ENCODE measurements around the gene ZNF892. TPM values are rescaled to one million over a fixed set of nuclear protein-coding genes. Genes with fewer than 3 reads are reported as not detected.

The ZNF892 gene
- total and polyA plus RNA-seq, 9 of the 15 experiments (the other 6 are each of a cell fraction or from before 2014, with no cell fraction given) = 0.07 to 0.13 (median 0.09) TPM; not detected in 6

DNA sequence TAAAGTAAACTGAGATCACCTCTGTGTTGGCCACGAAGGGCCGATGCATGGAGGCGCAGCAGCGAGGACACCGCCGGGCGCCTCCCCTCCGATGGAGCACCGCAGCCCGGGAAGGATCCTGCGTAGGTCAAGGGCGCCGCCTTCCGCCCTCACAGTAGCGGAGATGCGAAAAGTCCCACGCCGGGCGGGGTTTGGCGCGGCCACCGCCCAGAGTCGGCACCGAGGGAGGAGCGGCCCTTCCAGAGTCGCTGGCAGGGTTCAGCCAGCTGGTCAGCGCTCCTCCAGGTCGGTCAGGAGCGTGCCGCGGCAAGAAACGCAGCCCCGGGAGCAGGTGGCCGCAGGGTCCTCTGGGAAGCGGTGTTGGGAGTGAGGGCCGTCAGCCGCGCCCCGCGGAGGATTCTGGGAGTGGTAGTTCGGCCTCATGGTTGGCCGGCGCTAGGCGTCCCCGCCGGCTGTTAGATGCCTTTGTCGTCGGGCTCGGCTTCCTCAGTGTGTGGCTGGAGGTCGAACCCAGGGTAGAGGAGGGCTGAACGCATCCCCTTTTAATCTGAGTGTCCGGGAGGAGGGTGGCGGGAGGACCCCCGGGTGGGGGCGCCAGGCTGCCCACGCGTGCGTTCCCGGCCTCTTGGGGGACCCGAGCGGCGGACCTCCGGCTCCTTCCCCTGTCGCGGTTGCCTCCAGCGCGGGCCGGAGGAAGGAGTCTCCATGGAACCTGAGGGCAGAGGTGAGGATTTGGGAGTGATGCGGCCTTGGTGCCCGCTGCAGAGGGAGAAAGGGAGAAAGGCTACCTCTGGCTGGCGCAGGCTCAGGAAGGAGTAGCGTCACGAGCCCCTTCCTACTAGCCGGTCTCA lies at the start of gene ZNF892 (continued):
- no peak for TF ChIP-seq ZNF764 (CRISPR knock-in tag; IDR thresholded peaks at IDR 0.05; ENCODE audit: low read depth)
- TF ChIP-seq, protein P1, sequence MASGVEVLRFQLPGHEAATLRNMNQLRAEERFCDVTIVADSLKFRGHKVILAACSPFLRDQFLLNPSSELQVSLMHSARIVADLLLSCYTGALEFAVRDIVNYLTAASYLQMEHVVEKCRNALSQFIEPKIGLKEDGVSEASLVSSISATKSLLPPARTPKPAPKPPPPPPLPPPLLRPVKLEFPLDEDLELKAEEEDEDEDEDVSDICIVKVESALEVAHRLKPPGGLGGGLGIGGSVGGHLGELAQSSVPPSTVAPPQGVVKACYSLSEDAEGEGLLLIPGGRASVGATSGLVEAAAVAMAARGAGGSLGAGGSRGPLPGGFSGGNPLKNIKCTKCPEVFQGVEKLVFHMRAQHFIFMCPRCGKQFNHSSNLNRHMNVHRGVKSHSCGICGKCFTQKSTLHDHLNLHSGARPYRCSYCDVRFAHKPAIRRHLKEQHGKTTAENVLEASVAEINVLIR (CRISPR knock-in tag; IDR thresholded peaks at IDR 0.05) = no peak
- TF ChIP-seq ZNF507 (tag; conservative IDR thresholded peaks at IDR 0.05) = no peak
- no peak for TF ChIP-seq SMARCC2 (IDR thresholded peaks at IDR 0.05; ENCODE audit: low read depth)
- peak; percentile 88 for TF ChIP-seq CXXC5 (CRISPR knock-in tag; IDR thresholded peaks at IDR 0.05)
- TF ChIP-seq ZNF212 (CRISPR knock-in tag; IDR thresholded peaks at IDR 0.05) = no peak
- no peak for TF ChIP-seq BRF1 (IDR thresholded peaks at IDR 0.05; ENCODE audit: borderline replicate concordance, extremely low read depth, insufficient read length)
- TF ChIP-seq, protein P2, sequence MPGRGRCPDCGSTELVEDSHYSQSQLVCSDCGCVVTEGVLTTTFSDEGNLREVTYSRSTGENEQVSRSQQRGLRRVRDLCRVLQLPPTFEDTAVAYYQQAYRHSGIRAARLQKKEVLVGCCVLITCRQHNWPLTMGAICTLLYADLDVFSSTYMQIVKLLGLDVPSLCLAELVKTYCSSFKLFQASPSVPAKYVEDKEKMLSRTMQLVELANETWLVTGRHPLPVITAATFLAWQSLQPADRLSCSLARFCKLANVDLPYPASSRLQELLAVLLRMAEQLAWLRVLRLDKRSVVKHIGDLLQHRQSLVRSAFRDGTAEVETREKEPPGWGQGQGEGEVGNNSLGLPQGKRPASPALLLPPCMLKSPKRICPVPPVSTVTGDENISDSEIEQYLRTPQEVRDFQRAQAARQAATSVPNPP (IDR thresholded peaks at IDR 0.05; ENCODE audit: borderline replicate concordance, insufficient read depth, insufficient read length) = no peak
- TF ChIP-seq ZFX (CRISPR knock-in tag; IDR thresholded peaks at IDR 0.05) = no peak
- no peak for TF ChIP-seq ZNF785 (CRISPR knock-in tag; IDR thresholded peaks at IDR 0.05)
- TF ChIP-seq ZNF57 (CRISPR knock-in tag; IDR thresholded peaks at IDR 0.05) = no peak
- TF ChIP-seq, protein P3, sequence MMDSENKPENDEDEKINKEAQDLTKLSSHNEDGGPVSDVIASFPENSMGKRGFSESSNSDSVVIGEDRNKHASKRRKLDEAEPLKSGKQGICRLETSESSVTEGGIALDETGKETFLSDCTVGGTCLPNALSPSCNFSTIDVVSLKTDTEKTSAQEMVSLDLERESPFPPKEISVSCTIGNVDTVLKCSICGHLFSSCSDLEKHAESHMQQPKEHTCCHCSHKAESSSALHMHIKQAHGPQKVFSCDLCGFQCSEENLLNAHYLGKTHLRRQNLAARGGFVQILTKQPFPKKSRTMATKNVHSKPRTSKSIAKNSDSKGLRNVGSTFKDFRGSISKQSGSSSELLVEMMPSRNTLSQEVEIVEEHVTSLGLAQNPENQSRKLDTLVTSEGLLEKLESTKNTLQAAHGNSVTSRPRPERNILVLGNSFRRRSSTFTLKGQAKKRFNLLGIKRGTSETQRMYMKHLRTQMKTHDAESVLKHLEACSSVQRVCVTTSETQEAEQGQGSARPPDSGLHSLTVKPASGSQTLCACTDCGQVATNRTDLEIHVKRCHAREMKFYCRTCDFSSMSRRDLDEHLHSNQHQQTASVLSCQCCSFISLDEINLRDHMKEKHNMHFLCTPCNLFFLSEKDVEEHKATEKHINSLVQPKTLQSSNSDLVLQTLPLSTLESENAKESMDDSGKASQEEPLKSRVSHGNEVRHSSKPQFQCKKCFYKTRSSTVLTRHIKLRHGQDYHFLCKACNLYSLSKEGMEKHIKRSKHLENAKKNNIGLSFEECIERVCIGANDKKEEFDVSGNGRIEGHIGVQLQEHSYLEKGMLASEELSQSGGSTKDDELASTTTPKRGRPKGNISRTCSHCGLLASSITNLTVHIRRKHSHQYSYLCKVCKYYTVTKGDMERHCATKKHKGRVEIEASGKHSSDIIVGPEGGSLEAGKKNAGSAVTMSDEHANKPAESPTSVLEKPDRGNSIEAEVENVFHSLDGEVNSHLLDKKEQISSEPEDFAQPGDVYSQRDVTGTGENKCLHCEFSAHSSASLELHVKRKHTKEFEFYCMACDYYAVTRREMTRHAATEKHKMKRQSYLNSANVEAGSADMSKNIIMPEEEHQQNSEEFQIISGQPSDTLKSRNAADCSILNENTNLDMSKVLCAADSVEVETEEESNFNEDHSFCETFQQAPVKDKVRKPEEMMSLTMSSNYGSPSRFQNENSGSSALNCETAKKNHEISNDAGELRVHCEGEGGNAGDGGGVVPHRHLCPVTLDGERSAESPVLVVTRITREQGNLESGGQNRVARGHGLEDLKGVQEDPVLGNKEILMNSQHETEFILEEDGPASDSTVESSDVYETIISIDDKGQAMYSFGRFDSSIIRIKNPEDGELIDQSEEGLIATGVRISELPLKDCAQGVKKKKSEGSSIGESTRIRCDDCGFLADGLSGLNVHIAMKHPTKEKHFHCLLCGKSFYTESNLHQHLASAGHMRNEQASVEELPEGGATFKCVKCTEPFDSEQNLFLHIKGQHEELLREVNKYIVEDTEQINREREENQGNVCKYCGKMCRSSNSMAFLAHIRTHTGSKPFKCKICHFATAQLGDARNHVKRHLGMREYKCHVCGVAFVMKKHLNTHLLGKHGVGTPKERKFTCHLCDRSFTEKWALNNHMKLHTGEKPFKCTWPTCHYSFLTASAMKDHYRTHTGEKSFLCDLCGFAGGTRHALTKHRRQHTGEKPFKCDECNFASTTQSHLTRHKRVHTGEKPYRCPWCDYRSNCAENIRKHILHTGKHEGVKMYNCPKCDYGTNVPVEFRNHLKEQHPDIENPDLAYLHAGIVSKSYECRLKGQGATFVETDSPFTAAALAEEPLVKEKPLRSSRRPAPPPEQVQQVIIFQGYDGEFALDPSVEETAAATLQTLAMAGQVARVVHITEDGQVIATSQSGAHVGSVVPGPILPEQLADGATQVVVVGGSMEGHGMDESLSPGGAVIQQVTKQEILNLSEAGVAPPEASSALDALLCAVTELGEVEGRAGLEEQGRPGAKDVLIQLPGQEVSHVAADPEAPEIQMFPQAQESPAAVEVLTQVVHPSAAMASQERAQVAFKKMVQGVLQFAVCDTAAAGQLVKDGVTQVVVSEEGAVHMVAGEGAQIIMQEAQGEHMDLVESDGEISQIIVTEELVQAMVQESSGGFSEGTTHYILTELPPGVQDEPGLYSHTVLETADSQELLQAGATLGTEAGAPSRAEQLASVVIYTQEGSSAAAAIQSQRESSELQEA (IDR thresholded peaks at IDR 0.05; ENCODE audit: low read depth) = no peak
- TF ChIP-seq, protein P4, sequence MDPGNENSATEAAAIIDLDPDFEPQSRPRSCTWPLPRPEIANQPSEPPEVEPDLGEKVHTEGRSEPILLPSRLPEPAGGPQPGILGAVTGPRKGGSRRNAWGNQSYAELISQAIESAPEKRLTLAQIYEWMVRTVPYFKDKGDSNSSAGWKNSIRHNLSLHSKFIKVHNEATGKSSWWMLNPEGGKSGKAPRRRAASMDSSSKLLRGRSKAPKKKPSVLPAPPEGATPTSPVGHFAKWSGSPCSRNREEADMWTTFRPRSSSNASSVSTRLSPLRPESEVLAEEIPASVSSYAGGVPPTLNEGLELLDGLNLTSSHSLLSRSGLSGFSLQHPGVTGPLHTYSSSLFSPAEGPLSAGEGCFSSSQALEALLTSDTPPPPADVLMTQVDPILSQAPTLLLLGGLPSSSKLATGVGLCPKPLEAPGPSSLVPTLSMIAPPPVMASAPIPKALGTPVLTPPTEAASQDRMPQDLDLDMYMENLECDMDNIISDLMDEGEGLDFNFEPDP (CRISPR knock-in tag; IDR thresholded peaks at IDR 0.05) = no peak
- TF ChIP-seq ETV5 (CRISPR knock-in tag; IDR thresholded peaks at IDR 0.05; ENCODE audit: low read depth) = no peak
- TF ChIP-seq SPI1 (IDR thresholded peaks at IDR 0.05; ENCODE audit: borderline replicate concordance, low read depth, low read length) = no peak
- TF ChIP-seq CTBP1 (IDR thresholded peaks at IDR 0.05; ENCODE audit: borderline replicate concordance) = peak; percentile 95

All from K562 (cell line).